NB4 (cell line): Measurements from ENCODE around the gene MARCHF4.

Source experiments
- DNase-seq: peaks from one replicate; pipeline ENCODE4 v3.0.0; 2010; ENCODE audit warnings: low read depth
- H3K4me3 ChIP-seq: one replicate; pipeline ENCODE4 v1.5.1; 2011; ENCODE audit warnings: mild to moderate bottlenecking, low read depth, low read length, moderate library complexity
- CTCF ChIP-seq: IDR thresholded peaks from one replicate; pipeline ENCODE4 v1.5.1; 2012; ENCODE audit warnings: low read depth, low read length
- MAX ChIP-seq: IDR thresholded peaks from 2 replicates; pipeline ENCODE4 v1.6.1; 2011; ENCODE audit warnings: low read depth, low read length
- MYC ChIP-seq: IDR thresholded peaks from 2 replicates; pipeline ENCODE4 v1.6.1; 2011; ENCODE audit warnings: low read depth, low read length
- POLR2A ChIP-seq: IDR thresholded peaks from 2 replicates; pipeline ENCODE4 v1.6.1; 2011; ENCODE audit warnings: mild to moderate bottlenecking; ENCODE audit not compliant: insufficient read length; ENCODE audit errors: extremely low read depth

MARCHF4 gene

GRCh38 chr2:216362730-216363129 is 9.6 kb downstream of the MARCHF4 start:
- DNase-seq = no peak
- no peak for TF ChIP-seq MYC
- no peak for TF ChIP-seq POLR2A
- no peak for TF ChIP-seq MAX
- no peak for TF ChIP-seq CTCF

GRCh38 chr2:216355711-216356110 is 16.6 kb downstream of the MARCHF4 start:
- no peak for DNase-seq
- no peak overlapping the region for H3K4me3 ChIP-seq
- TF ChIP-seq MAX (no peak), MYC (no peak), CTCF (no peak)

More at GRCh38 chr2:216362730-216363129, 9.6 kb downstream of the MARCHF4 start:
- H3K4me3 ChIP-seq = no peak overlapping the region

- no peak overlapping the region for H3K4me3 ChIP-seq
- no peak for DNase-seq
- no peak for TF ChIP-seq MAX
- no peak for TF ChIP-seq MYC
- TF ChIP-seq POLR2A = no peak
- TF ChIP-seq CTCF = no peak
Observed at GRCh38 chr2:216354306-216354705, 18.0 kb downstream of the MARCHF4 start.

- H3K4me3 ChIP-seq = no peak overlapping the region
- DNase-seq = no peak
- TF ChIP-seq POLR2A = no peak
- no peak for TF ChIP-seq CTCF
- no peak for TF ChIP-seq MYC
- TF ChIP-seq MAX = no peak
Observed at GRCh38 chr2:216352653-216353270, 19.5 kb downstream of the MARCHF4 start.

- TF ChIP-seq MYC (no peak), POLR2A (no peak), CTCF (no peak), MAX (no peak)
Observed at GRCh38 chr2:216351172-216351925, 20.9 kb downstream of the MARCHF4 start.

More at GRCh38 chr2:216351172-216351925, 20.9 kb downstream of the MARCHF4 start:
- H3K4me3 ChIP-seq = no peak overlapping the region
- no peak for DNase-seq
